PC-9 (cell line): ENCODE results near the gene ZNF442. TPM values are rescaled to one million over a fixed set of nuclear protein-coding genes. Genes with fewer than 3 reads are reported as not detected.

Experiments used
- BruUV-seq: library from RNA; stranded (reverse); fragments of 400-500 nt; replicated peaks from 2 replicates; lab custom pipeline; 2021; lab: Mats Ljungman, UMichigan
- CTCF ChIA-PET: fragments of 300-600 bp; sonication (Branson Sonifier 250); formaldehyde crosslinking; loops from one replicate; lab custom pipeline; 2022; ENCODE audit warnings: antibody characterized with exemption; lab: Charles Lee
- POLR2A ChIA-PET: fragments of 300-600 bp; sonication (Branson Sonifier 250); formaldehyde crosslinking; loops from one replicate; lab custom pipeline; 2022; ENCODE audit warnings: antibody characterized with exemption; ENCODE audit not compliant: unreplicated experiment; lab: Charles Lee
- DNase-seq, 2 experiments: peaks; one replicate each; pipeline versions ENCODE4 v3.0.0 to v3.0.0-alpha.2; 2015 to 2022; ENCODE audit warnings: mixed read lengths in 1 of 2
- H2AFZ ChIP-seq: fragments of 200-600 bp; sonication (generic); 2 replicates; pipeline ENCODE4 v1.8.1; 2017; ENCODE audit warnings: antibody characterized with exemption
- H3F3A ChIP-seq: fragments of 200-600 bp; sonication (generic); 2 replicates; pipeline ENCODE4 v1.8.1; 2017; ENCODE audit warnings: antibody characterized with exemption, mild to moderate bottlenecking, low read depth; ENCODE audit not compliant: insufficient read depth
- H3K27ac ChIP-seq: fragments of 200-600 bp; sonication (generic); 2 replicates; pipeline ENCODE4 v1.6.1; 2016; ENCODE audit warnings: mixed run types
- H3K27me3 ChIP-seq: fragments of 200-600 bp; sonication (generic); 2 replicates; pipeline ENCODE4 v1.6.1; 2016; ENCODE audit warnings: low read depth, mixed run types; ENCODE audit not compliant: insufficient read depth
- H3K36me3 ChIP-seq: fragments of 200-600 bp; sonication (generic); 2 replicates; pipeline ENCODE4 v1.6.1; 2016; ENCODE audit warnings: low read depth, mixed run types
- H3K4me1 ChIP-seq: fragments of 200-600 bp; sonication (generic); replicated peaks from 2 replicates; pipeline ENCODE4 v1.6.1; 2016; ENCODE audit warnings: mixed run types; ENCODE audit not compliant: insufficient read depth
- H3K4me2 ChIP-seq: fragments of 200-600 bp; sonication (generic); 2 replicates; pipeline ENCODE4 v1.6.1; 2017; ENCODE audit warnings: mixed run types
- H3K4me3 ChIP-seq: fragments of 200-600 bp; sonication (generic); 2 replicates; pipeline ENCODE4 v1.6.1; 2016; ENCODE audit warnings: mixed run types
- H3K79me2 ChIP-seq: fragments of 200-600 bp; sonication (generic); 2 replicates; pipeline ENCODE4 v1.6.1; 2017; ENCODE audit warnings: low read depth, mixed run types
- H3K9me2 ChIP-seq: fragments of 200-600 bp; sonication (generic); 2 replicates; pipeline ENCODE4 v1.8.1; 2017; ENCODE audit warnings: mild to moderate bottlenecking; ENCODE audit not compliant: insufficient read depth
- H3K9me3 ChIP-seq: fragments of 200-600 bp; sonication (generic); 2 replicates; pipeline ENCODE4 v1.8.1; 2016; ENCODE audit warnings: low read depth; ENCODE audit not compliant: insufficient read depth
- H4K20me1 ChIP-seq: fragments of 200-600 bp; sonication (generic); 2 replicates; pipeline ENCODE4 v1.8.1; 2017; ENCODE audit not compliant: insufficient read depth
- EZH2 ChIP-seq: fragments of 200-600 bp; sonication (generic); IDR thresholded peaks from 2 replicates; pipeline ENCODE4 v1.8.0; 2017; ENCODE audit warnings: antibody characterized with exemption, low read depth
- intact Hi-C: fragments of 100-400 bp; cut with micrococcal nuclease; formaldehyde crosslinking; loops from one replicate; pipeline ENCODE4 v1.10.0; 2022; ENCODE audit not compliant: unreplicated experiment
- total RNA-seq: library from RNA; stranded (reverse); gene quantifications from 2 replicates; pipeline ENCODE4 v1.2.3, GENCODE V29; 2021
- TF ChIP-seq, protein P1 (sequence below): fragments of 200-600 bp; sonication (generic); conservative IDR thresholded peaks from 2 replicates; pipeline ENCODE4 v1.6.1; 2017; ENCODE audit warnings: mixed run types, antibody characterized with exemption, mild to moderate bottlenecking, moderate library complexity

The ZNF442 gene
- total RNA-seq, 1 experiment from 2014 or later = not detected

DNA sequence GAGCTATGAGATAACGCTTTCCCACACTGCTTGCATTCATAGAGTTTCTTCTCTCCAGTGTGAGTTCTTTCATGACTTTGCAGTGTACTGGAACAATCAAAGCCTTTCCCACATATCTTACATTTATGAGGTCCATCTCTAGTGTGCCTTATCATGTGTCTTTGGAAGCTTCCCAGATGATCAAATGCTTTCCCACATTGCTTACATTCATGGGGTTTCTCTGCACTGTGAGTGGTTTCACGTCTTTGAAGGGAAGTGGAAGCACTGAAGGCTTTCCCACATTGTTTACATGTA is 14.9 kb upstream of the ZNF442 start:
- Histone ChIP-seq H3K4me2 (no peak overlapping the region), H3K27ac (no peak overlapping the region), H4K20me1 (no peaks in the 10 kb centered on the region), H3K36me3 (no peaks in the 10 kb centered on the region), H3K27me3 (no peaks in the 10 kb centered on the region), H3K79me2 (no peaks in the 10 kb centered on the region), H3F3A (no peaks in the 10 kb centered on the region), H3K4me3 (no peak overlapping the region), H3K4me1 (no peaks in the 10 kb centered on the region), H3K9me2 (no peaks in the 10 kb centered on the region), H2AFZ (no peak overlapping the region), H3K9me3 (peaks cover 13% of the 10 kb centered on the region; the same call in 1 of the 2 replicates)
- POLR2A ChIA-PET = no interaction called here
- intact Hi-C loops = no loop called here
- no peak for TF ChIP-seq EZH2
- TF ChIP-seq, protein P1, sequence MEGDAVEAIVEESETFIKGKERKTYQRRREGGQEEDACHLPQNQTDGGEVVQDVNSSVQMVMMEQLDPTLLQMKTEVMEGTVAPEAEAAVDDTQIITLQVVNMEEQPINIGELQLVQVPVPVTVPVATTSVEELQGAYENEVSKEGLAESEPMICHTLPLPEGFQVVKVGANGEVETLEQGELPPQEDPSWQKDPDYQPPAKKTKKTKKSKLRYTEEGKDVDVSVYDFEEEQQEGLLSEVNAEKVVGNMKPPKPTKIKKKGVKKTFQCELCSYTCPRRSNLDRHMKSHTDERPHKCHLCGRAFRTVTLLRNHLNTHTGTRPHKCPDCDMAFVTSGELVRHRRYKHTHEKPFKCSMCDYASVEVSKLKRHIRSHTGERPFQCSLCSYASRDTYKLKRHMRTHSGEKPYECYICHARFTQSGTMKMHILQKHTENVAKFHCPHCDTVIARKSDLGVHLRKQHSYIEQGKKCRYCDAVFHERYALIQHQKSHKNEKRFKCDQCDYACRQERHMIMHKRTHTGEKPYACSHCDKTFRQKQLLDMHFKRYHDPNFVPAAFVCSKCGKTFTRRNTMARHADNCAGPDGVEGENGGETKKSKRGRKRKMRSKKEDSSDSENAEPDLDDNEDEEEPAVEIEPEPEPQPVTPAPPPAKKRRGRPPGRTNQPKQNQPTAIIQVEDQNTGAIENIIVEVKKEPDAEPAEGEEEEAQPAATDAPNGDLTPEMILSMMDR = no peak
- DNase-seq = no peak
- CTCF ChIA-PET = no interaction called here
- no TSS peak for BruUV-seq

DNA sequence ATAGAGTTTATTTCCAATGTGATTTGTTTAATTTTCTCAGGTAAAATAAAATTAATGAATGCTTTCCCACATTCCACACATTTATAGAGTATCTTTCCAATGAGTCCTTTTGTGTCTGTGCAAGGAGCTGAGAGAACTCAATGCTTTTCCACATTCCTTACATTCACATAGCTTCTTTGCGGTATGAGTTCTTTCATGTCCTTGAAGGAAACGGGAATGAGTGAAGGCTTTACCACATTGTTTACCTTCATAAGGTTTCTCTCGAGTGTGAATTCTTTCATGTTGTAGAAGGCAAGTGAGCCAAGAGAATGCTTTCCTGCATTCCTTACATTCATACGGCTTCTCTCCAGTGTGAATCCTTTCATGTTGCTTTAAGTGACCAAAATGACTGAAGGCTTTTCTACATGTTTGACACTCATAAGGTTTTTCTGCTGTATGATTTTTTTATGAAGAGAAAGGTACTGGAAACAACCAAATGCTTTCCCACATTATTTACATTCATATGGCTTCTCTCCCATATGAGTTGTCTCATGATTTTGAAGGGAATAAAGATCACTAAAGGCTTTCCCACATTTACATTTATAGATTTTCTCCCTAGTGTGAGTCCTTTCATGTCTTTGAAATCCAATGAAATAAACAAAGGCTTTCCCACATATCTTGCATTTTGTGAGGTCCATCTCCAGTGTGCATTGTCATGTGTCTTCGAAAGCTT is 14.4 kb upstream of the ZNF442 start:
- ChIA-PET POLR2A (no interaction called here), CTCF (no interaction called here)
- intact Hi-C loops = no loop called here
- no peaks in the 10 kb centered on the region for H3K4me1 ChIP-seq
- DNase-seq = no peak
- H4K20me1 ChIP-seq = no peaks in the 10 kb centered on the region
- no peak overlapping the region for H3K4me3 ChIP-seq
- H3K36me3 ChIP-seq = no peaks in the 10 kb centered on the region
- H3K4me2 ChIP-seq = no peak overlapping the region
- H3F3A ChIP-seq = no peaks in the 10 kb centered on the region
- no peaks in the 10 kb centered on the region for H3K79me2 ChIP-seq
- H3K9me3 ChIP-seq = peaks cover 13% of the 10 kb centered on the region; the same call in 1 of the 2 replicates
- H2AFZ ChIP-seq = no peak overlapping the region
- BruUV-seq = no TSS peak
- no peak overlapping the region for H3K27ac ChIP-seq
- no peaks in the 10 kb centered on the region for H3K9me2 ChIP-seq
- H3K27me3 ChIP-seq = no peaks in the 10 kb centered on the region
- TF ChIP-seq EZH2 = no peak
- TF ChIP-seq, protein P1 = no peak

DNA sequence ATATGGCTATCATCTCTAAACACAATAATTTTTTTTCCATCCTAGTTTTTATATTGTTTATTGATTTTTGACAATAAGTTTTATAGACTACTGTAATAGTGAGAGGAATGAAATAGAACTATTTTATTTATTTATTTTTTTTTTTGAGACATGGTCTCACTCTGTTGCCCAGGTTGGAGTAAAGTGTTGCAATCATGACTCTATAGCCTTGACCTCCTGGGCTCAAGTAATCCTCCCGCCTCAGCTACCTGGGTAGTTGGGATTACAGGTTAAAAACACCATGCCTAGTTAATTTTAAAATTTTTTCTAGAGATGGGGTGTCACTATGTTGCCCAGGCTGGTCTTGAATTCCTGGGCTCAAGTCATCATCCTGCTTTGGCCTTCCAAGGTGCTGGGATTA is 8.5 kb upstream of the ZNF442 start:
- Histone ChIP-seq H3K36me3 (no peaks in the 10 kb centered on the region), H3K9me2 (no peaks in the 10 kb centered on the region), H2AFZ (no peak overlapping the region), H3K79me2 (no peaks in the 10 kb centered on the region), H3K4me2 (no peak overlapping the region), H3K9me3 (peaks cover 9% of the 10 kb centered on the region), H4K20me1 (no peaks in the 10 kb centered on the region), H3K27ac (no peak overlapping the region), H3K27me3 (peaks cover 12% of the 10 kb centered on the region; the same call in 1 of the 2 replicates), H3K4me3 (no peak overlapping the region), H3K4me1 (no peaks in the 10 kb centered on the region), H3F3A (no peaks in the 10 kb centered on the region)
- intact Hi-C loops = no loop called here
- CTCF ChIA-PET = no interaction called here
- POLR2A ChIA-PET = no interaction called here
- no peak for DNase-seq
- TF ChIP-seq, protein P1 = no peak
- TF ChIP-seq EZH2 = no peak
- no TSS peak for BruUV-seq
